Mesothelial cell of epicardium (in vitro differentiated cells): ENCODE results near the gene CNTN4. TPM values are rescaled to one million over a fixed set of nuclear protein-coding genes. Genes with fewer than 3 reads are reported as not detected.
"Not testable (repeated sequence)": the region's sequence is repeated elsewhere in the genome, so short reads cannot be mapped to it uniquely, and the experiment has no call there.

Source experiments
- DNase-seq, 2 experiments: peaks; one replicate each; pipeline ENCODE4 v3.0.0; 2021; ENCODE audit warnings: low spot score in 2 of 2; ENCODE audit not compliant: unreplicated experiment in 2 of 2
- H3K27ac Mint-ChIP-seq: 2 replicates; pipeline ENCODE4 v1.8.0; 2021; ENCODE audit warnings: mixed read lengths
- H3K27me3 Mint-ChIP-seq: 2 replicates; pipeline ENCODE4 v1.8.0; 2021; ENCODE audit warnings: low read depth, mixed read lengths
- H3K36me3 Mint-ChIP-seq: 2 replicates; pipeline ENCODE4 v1.8.0; 2021; ENCODE audit warnings: mixed read lengths
- H3K4me1 Mint-ChIP-seq: 2 replicates; pipeline ENCODE4 v1.8.0; 2021; ENCODE audit warnings: mixed read lengths
- H3K4me3 Mint-ChIP-seq: 2 replicates; pipeline ENCODE4 v1.8.0; 2021; ENCODE audit warnings: mild to moderate bottlenecking, moderate library complexity, mixed read lengths
- H3K9me3 Mint-ChIP-seq: 2 replicates; pipeline ENCODE4 v1.8.0; 2021; ENCODE audit warnings: mixed read lengths
- total RNA-seq: library from RNA; stranded (reverse); gene quantifications from 3 replicates; pipeline ENCODE4 v1.2.1, GENCODE V29; 2021
- TF ChIP-seq, protein P1 (sequence below): fragments of 200-600 bp; sonication (generic); IDR thresholded peaks from one replicate; pipeline ENCODE4 v1.5.0; 2021; ENCODE audit warnings: antibody characterized with exemption; ENCODE audit not compliant: unreplicated experiment

The CNTN4 gene
- total RNA-seq, 1 donor from 2014 or later, result 68.9 TPM

GRCh38 chr3:2984005-2984830 lies 885.6 kb downstream of the CNTN4 start:
- TF ChIP-seq, protein P1, sequence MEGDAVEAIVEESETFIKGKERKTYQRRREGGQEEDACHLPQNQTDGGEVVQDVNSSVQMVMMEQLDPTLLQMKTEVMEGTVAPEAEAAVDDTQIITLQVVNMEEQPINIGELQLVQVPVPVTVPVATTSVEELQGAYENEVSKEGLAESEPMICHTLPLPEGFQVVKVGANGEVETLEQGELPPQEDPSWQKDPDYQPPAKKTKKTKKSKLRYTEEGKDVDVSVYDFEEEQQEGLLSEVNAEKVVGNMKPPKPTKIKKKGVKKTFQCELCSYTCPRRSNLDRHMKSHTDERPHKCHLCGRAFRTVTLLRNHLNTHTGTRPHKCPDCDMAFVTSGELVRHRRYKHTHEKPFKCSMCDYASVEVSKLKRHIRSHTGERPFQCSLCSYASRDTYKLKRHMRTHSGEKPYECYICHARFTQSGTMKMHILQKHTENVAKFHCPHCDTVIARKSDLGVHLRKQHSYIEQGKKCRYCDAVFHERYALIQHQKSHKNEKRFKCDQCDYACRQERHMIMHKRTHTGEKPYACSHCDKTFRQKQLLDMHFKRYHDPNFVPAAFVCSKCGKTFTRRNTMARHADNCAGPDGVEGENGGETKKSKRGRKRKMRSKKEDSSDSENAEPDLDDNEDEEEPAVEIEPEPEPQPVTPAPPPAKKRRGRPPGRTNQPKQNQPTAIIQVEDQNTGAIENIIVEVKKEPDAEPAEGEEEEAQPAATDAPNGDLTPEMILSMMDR, result no peak

GRCh38 chr3:2984831-2985220 lies 886.2 kb downstream of the CNTN4 start:
- no peak overlapping the region for H3K4me3 Mint-ChIP-seq
- H3K9me3 Mint-ChIP-seq, result no peaks in the 10 kb centered on the region

More at GRCh38 chr3:2984005-2984830, 885.6 kb downstream of the CNTN4 start:
- DNase-seq, result no peak
- Mint-ChIP-seq H3K4me3 (no peak overlapping the region), H3K9me3 (no peaks in the 10 kb centered on the region), H3K27ac (no peak overlapping the region), H3K36me3 (no peaks in the 10 kb centered on the region), H3K4me1 (no peaks in the 10 kb centered on the region), H3K27me3 (no peaks in the 10 kb centered on the region)

DNA sequence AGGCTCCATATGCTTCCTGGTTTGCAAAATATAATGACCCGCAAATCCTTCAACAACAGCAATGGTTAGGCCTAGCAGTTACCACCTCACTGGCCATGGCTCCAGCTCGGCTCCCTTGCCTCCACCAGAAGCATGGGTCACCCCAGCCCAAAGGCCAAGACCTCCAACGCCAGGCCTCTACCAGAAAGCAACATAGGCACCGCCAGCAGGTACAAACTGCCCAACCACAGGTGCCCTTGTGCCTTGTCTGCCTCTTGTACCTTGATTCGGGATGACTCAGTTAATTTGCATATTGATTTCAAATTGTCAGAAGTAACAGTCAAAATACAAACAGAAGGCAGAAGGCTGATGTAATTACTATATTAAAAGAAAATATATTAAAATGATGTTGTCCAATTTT lies 886.8 kb downstream of the CNTN4 start:
- Mint-ChIP-seq H3K9me3 (no peaks in the 10 kb centered on the region), H3K27me3 (no peaks in the 10 kb centered on the region), H3K4me1 (no peaks in the 10 kb centered on the region), H3K36me3 (no peaks in the 10 kb centered on the region), H3K27ac (no peak overlapping the region), H3K4me3 (no peak overlapping the region)
- DNase-seq, result no peak
- TF ChIP-seq, protein P1, result no peak

More at GRCh38 chr3:2984831-2985220, 886.2 kb downstream of the CNTN4 start:
- TF ChIP-seq, protein P1, result no peak
- H3K27me3 Mint-ChIP-seq, result no peaks in the 10 kb centered on the region
- no peak for DNase-seq
- no peaks in the 10 kb centered on the region for H3K36me3 Mint-ChIP-seq
- H3K27ac Mint-ChIP-seq, result no peak overlapping the region
- no peaks in the 10 kb centered on the region for H3K4me1 Mint-ChIP-seq

- peaks cover 26% of the 10 kb centered on the region for H3K4me1 Mint-ChIP-seq
- H3K27me3 Mint-ChIP-seq, result no peaks in the 10 kb centered on the region
- no peak overlapping the region for H3K4me3 Mint-ChIP-seq
- H3K36me3 Mint-ChIP-seq, result no peaks in the 10 kb centered on the region
- DNase-seq, result no peak
- no peak overlapping the region for H3K27ac Mint-ChIP-seq
- H3K9me3 Mint-ChIP-seq, result no peaks in the 10 kb centered on the region
- TF ChIP-seq, protein P1, result no peak
Observed at GRCh38 chr3:2992534-2992933, 893.9 kb downstream of the CNTN4 start.

GRCh38 chr3:2993130-2993529 lies 894.5 kb downstream of the CNTN4 start:
- H3K4me3 Mint-ChIP-seq, H3K36me3 Mint-ChIP-seq, H3K27me3 Mint-ChIP-seq, DNase-seq, H3K9me3 Mint-ChIP-seq: not testable (repeated sequence)
- Mint-ChIP-seq H3K27ac (peak overlapping the region; percentile 2), H3K4me1 (peaks cover 26% of the 10 kb centered on the region)

- Mint-ChIP-seq H3K4me1 (peaks cover 26% of the 10 kb centered on the region), H3K4me3 (no peak overlapping the region), H3K9me3 (no peaks in the 10 kb centered on the region), H3K27ac (peak overlapping the region; percentile 2), H3K27me3 (no peaks in the 10 kb centered on the region), H3K36me3 (no peaks in the 10 kb centered on the region)
- TF ChIP-seq, protein P1, result no peak
- no peak for DNase-seq
Observed at GRCh38 chr3:2993736-2994135, 895.1 kb downstream of the CNTN4 start.
